ENCODE measurements around the gene ZNF182.

GRCh38 chrX:48003367-48003757, 427 bp downstream of the ZNF182 start:
- TF ChIP-seq CTCF (optimal IDR thresholded peaks at IDR 0.05 in 1 of 3, IDR thresholded peaks at IDR 0.05 in 1 of 3, conservative IDR thresholded peaks at IDR 0.05 in 1 of 3; ENCODE audit: extremely low read depth in 1 of 3, insufficient read depth in 2 of 3, low read length in 3 of 3) (no peak), EZH2 (IDR thresholded peaks at IDR 0.05; ENCODE audit: low read length) (no peak)
